Smooth muscle cell (in vitro differentiated cells): ENCODE measurements around the gene GPC5. TPM values are rescaled to one million over a fixed set of nuclear protein-coding genes. Genes with fewer than 3 reads are reported as not detected.
A peak's percentile ranks its signal among the peaks of the same experiment; 100 is the strongest.

Experiments
- DNase-seq: peaks from one replicate; lab custom pipeline; 2025; ENCODE audit not compliant: unreplicated experiment; lab: John Stamatoyannopoulos, UW
- H2AFZ ChIP-seq: fragments of 200-600 bp; sonication (generic); 2 replicates; pipeline ENCODE4 v1.6.0; 2016; ENCODE audit warnings: antibody characterized with exemption, low read depth, mild to moderate bottlenecking
- H3F3A ChIP-seq: fragments of 200-600 bp; sonication (generic); 2 replicates; pipeline ENCODE4 v1.6.0; 2017; ENCODE audit warnings: antibody characterized with exemption, low read depth
- H3K27ac ChIP-seq: fragments of 200-600 bp; sonication (generic); 2 replicates; pipeline ENCODE4 v1.5.1; 2016; ENCODE audit warnings: low read depth, mild to moderate bottlenecking
- H3K27me3 ChIP-seq: fragments of 200-600 bp; sonication (generic); 2 replicates; pipeline ENCODE4 v1.6.1; 2016; ENCODE audit warnings: low read depth, mild to moderate bottlenecking
- H3K36me3 ChIP-seq: fragments of 200-600 bp; sonication (generic); 2 replicates; pipeline ENCODE4 v1.5.1; 2016; ENCODE audit warnings: low read depth
- H3K4me1 ChIP-seq: fragments of 200-600 bp; sonication (generic); 2 replicates; pipeline ENCODE4 v1.5.1; 2016; ENCODE audit warnings: low read depth
- H3K4me2 ChIP-seq: fragments of 200-600 bp; sonication (generic); 2 replicates; pipeline ENCODE4 v1.6.0; 2016; ENCODE audit warnings: mild to moderate bottlenecking
- H3K4me3 ChIP-seq: fragments of 200-600 bp; sonication (generic); 2 replicates; pipeline ENCODE4 v1.5.1; 2016; ENCODE audit warnings: mild to moderate bottlenecking
- H3K79me2 ChIP-seq: fragments of 200-600 bp; sonication (generic); 2 replicates; pipeline ENCODE4 v1.6.0; 2016; ENCODE audit warnings: low read depth, mild to moderate bottlenecking
- H3K9ac ChIP-seq: fragments of 200-600 bp; sonication (generic); 2 replicates; pipeline ENCODE4 v1.6.0; 2016; ENCODE audit warnings: low read depth
- H3K9me3 ChIP-seq: fragments of 200-600 bp; sonication (generic); replicated peaks from 2 replicates; pipeline ENCODE4 v1.5.1; 2016; ENCODE audit warnings: low read depth
- H4K20me1 ChIP-seq: fragments of 200-600 bp; sonication (generic); 2 replicates; pipeline ENCODE4 v1.6.0; 2016; ENCODE audit warnings: low read depth
- WGBS: methylation state at CpG from one replicate; pipeline ENCODE4 v1.1.7; 2016; ENCODE audit warnings: low lambda C conversion rate; 5-methylcytosine and 5-hydroxymethylcytosine counted together
- polyA plus RNA-seq: library from polyadenylated mRNA; unstranded; fragments of >200 nt; fragmentation: Nextera tagmentation; extraction: Ambion mirVana; gene quantifications from 2 replicates; pipeline ENCODE4 v1.2.1, GENCODE V29; 2016
- total RNA-seq: library from RNA; depleted of rRNA; stranded (reverse); fragments of >200 nt; gene quantifications from 2 replicates; pipeline ENCODE4 v1.2.3, GENCODE V29; 2014
- TF ChIP-seq, protein P1 (sequence below): fragments of 200-600 bp; sonication (generic); IDR thresholded peaks from 2 replicates; pipeline ENCODE4 v1.5.1; 2017; ENCODE audit warnings: borderline replicate concordance, mild to moderate bottlenecking, antibody characterized with exemption; ENCODE audit not compliant: insufficient read depth, poor library complexity, severe bottlenecking

GPC5 gene
- total and polyA plus RNA-seq, 2 experiments from 2014 or later = 0.99 to 1.0 TPM

DNA sequence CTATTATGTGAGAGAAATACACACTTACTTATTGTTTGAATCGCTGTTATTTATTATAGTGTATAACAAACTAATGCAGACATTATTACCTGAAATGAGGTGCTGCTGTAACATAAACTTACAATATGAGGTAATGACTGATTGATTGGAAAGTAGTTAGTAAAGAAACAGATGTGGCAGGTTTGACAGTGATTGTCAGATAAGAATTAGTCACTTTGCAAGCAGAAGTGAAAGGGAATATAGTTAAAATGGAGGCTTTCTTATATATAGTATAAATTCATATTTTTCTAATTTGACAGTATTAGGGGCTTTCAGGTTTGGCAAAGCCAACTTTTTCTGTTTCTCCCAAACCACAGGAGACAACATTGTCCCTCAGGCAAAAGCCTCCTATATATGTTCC lies 30.3 kb upstream of the GPC5 start:
- H4K20me1 ChIP-seq = no peaks in the 10 kb centered on the region
- no peaks in the 10 kb centered on the region for H3K27me3 ChIP-seq
- no peak overlapping the region for H3K4me3 ChIP-seq
- WGBS = 97% methylated on average over 1 of the region's 1 CpG
- H3K27ac ChIP-seq = no peak overlapping the region
- H3K79me2 ChIP-seq = no peaks in the 10 kb centered on the region
- no peaks in the 10 kb centered on the region for H3K36me3 ChIP-seq
- H3K9me3 ChIP-seq = no peaks in the 10 kb centered on the region
- H2AFZ ChIP-seq = no peak overlapping the region
- no peak overlapping the region for H3K9ac ChIP-seq
- H3K4me1 ChIP-seq = peaks cover 8% of the 10 kb centered on the region
- TF ChIP-seq, protein P1, sequence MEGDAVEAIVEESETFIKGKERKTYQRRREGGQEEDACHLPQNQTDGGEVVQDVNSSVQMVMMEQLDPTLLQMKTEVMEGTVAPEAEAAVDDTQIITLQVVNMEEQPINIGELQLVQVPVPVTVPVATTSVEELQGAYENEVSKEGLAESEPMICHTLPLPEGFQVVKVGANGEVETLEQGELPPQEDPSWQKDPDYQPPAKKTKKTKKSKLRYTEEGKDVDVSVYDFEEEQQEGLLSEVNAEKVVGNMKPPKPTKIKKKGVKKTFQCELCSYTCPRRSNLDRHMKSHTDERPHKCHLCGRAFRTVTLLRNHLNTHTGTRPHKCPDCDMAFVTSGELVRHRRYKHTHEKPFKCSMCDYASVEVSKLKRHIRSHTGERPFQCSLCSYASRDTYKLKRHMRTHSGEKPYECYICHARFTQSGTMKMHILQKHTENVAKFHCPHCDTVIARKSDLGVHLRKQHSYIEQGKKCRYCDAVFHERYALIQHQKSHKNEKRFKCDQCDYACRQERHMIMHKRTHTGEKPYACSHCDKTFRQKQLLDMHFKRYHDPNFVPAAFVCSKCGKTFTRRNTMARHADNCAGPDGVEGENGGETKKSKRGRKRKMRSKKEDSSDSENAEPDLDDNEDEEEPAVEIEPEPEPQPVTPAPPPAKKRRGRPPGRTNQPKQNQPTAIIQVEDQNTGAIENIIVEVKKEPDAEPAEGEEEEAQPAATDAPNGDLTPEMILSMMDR = no peak
- H3F3A ChIP-seq = no peaks in the 10 kb centered on the region
- no peak for DNase-seq
- no peak overlapping the region for H3K4me2 ChIP-seq

DNA sequence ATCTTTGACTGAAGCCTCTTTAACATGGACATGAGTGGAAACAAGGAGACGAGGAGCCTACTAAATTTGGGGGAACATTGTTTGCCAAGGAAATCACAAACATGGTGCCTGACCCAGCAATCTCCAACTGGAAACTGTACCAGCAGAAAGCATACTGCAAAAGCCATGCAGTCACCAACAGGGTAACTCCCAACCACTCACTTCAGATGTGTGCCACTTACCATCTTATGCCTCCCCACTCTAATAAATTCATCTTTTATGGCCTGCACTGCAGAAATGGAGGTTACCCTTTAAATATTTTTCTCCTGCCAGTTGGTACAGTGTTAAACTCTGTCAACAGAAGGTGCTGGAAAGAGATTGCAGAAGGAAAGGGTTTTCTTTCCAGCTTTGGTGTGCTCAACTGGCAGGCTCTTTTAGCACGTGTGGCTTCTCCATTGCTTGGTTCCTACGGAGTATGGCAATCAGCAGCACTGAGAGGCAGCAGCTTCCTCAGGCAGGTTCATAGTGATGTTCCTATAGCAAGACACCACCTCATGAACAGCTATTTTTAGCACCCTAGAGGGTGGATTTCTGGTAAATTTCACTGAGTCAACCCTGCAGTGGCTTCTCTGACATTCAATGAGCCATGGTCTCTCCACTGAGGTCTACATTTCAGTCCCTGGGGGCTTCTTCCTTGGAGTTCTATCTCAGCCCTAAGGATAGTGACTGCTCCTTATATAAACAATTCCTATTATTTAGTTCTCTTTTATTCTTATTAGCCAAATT lies 29.6 kb upstream of the GPC5 start:
- 73% methylated on average over 3 of the region's 3 CpGs for WGBS
- H3K4me3 ChIP-seq = no peak overlapping the region
- no peak for DNase-seq
- no peaks in the 10 kb centered on the region for H4K20me1 ChIP-seq
- TF ChIP-seq, protein P1 = no peak
- H3F3A ChIP-seq = no peaks in the 10 kb centered on the region
- H2AFZ ChIP-seq = no peak overlapping the region
- H3K27me3 ChIP-seq = no peaks in the 10 kb centered on the region
- H3K36me3 ChIP-seq = no peaks in the 10 kb centered on the region
- peak overlapping the region; percentile 59 for H3K27ac ChIP-seq
- no peak overlapping the region for H3K9ac ChIP-seq
- H3K9me3 ChIP-seq = no peaks in the 10 kb centered on the region
- peaks cover 8% of the 10 kb centered on the region for H3K4me1 ChIP-seq
- H3K79me2 ChIP-seq = no peaks in the 10 kb centered on the region
- peak overlapping the region; percentile 66 for H3K4me2 ChIP-seq

DNA sequence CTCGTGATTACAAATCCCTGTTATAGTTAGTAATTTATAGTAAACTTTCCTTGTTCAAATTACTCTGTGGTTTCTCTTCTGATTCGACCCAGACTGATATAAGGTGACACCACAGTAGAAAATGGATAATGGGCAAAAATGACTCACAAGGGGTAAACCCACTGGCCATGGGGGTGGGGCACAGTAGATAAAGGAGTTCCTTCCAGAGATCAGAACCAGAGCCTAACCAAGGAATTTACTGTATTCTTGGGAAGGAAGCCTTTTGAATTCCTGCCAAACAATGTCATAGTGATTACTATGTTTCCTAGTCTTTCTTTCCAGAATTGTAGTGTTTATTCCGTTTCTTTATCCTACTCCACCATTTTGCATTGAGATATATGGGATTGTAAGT lies 29.0 kb upstream of the GPC5 start:
- Histone ChIP-seq H3K4me1 (peaks cover 8% of the 10 kb centered on the region), H3F3A (no peaks in the 10 kb centered on the region), H3K4me3 (no peak overlapping the region), H3K4me2 (peak overlapping the region; percentile 66), H2AFZ (no peak overlapping the region), H3K9ac (no peak overlapping the region), H3K27ac (peak overlapping the region; percentile 59), H3K36me3 (no peaks in the 10 kb centered on the region), H4K20me1 (no peaks in the 10 kb centered on the region), H3K79me2 (no peaks in the 10 kb centered on the region), H3K27me3 (no peaks in the 10 kb centered on the region), H3K9me3 (no peaks in the 10 kb centered on the region)
- DNase-seq = no peak
- TF ChIP-seq, protein P1 = no peak
- 37% methylated on average over 3 of the region's 3 CpGs for WGBS

DNA sequence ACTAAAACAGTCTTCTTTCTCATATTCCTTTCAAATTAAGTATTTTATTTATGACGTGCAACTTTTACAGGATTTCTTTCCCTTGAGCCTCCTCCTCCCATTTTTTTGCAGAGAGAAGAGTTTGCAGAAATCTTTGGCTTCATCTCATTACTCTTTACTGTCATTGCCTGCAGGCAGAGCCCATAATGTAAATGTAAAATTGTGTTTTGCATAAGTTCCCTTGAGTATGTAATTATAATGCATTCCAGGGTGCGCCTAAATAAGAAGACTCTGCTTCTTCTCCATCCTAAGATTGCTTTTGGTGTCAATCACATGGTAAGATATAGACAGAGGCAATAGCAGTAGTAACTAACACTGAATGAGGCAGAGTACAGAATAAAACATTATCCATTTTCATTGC lies 27.9 kb upstream of the GPC5 start:
- H3K4me3 ChIP-seq = no peak overlapping the region
- no peaks in the 10 kb centered on the region for H3K27me3 ChIP-seq
- no peak overlapping the region for H2AFZ ChIP-seq
- no peaks in the 10 kb centered on the region for H4K20me1 ChIP-seq
- H3K36me3 ChIP-seq = no peaks in the 10 kb centered on the region
- H3K27ac ChIP-seq = no peak overlapping the region
- no peaks in the 10 kb centered on the region for H3K9me3 ChIP-seq
- DNase-seq = no peak
- TF ChIP-seq, protein P1 = no peak
- no peak overlapping the region for H3K4me2 ChIP-seq
- peaks cover 8% of the 10 kb centered on the region for H3K4me1 ChIP-seq
- no peak overlapping the region for H3K9ac ChIP-seq
- no peaks in the 10 kb centered on the region for H3F3A ChIP-seq
- 83% methylated on average over 2 of the region's 2 CpGs for WGBS
- no peaks in the 10 kb centered on the region for H3K79me2 ChIP-seq
